ENCODE measurements around the gene IFNGR1. TPM values are rescaled to one million over a fixed set of nuclear protein-coding genes. Genes with fewer than 3 reads are reported as not detected.
A peak's percentile ranks its signal among the peaks of the same experiment; 100 is the strongest.

IFNGR1 gene
- total RNA-seq: 29.1 to 52.7 TPM (median 51.8 TPM) in 3 replicates
- long read RNA-seq, transcript IFNGR1-201 (7 exons, 2,139 nt): major isoform, 130 of 137 reads
- long read RNA-seq, partial matches to known transcripts: 2 of 137 reads
- long read RNA-seq, other reads (novel, unspliced or antisense): 4 of 137 reads

GRCh38 chr6:137218917-137219663 lies at the start of gene IFNGR1:
Gene IFNGR1, minus strand, starts transcription at chr6:137219385. Its CDS starts 58 bp downstream, at chr6:137219327.
- peak within 1 kb of the TSS; percentile 85 for H3K4me3 Mint-ChIP-seq (ENCODE audit: unreplicated experiment)
- peak; percentile 98 for DNase-seq (ENCODE audit: low spot score)
- H3K27ac Mint-ChIP-seq (ENCODE audit: unreplicated experiment): peak within 1 kb of the TSS; percentile 95
- no peaks in the 10 kb centered on the region for H3K36me3 Mint-ChIP-seq (ENCODE audit: low read depth)
- no peaks in the 10 kb centered on the region for H3K27me3 Mint-ChIP-seq (ENCODE audit: low read depth)
- H3K9me3 Mint-ChIP-seq (ENCODE audit: low read depth): no peaks in the 10 kb centered on the region
- H3K4me1 Mint-ChIP-seq (ENCODE audit: low read depth): peaks cover 61% of the 10 kb centered on the region
- TF ChIP-seq CTCF (IDR thresholded peaks at IDR 0.05): no peak

- no peak for TF ChIP-seq CTCF (IDR thresholded peaks at IDR 0.05)
- no peak overlapping the region for H3K4me3 Mint-ChIP-seq (ENCODE audit: unreplicated experiment)
- peaks cover 17% of the 10 kb centered on the region for H3K4me1 Mint-ChIP-seq (ENCODE audit: low read depth)
- peaks cover 3% of the 10 kb centered on the region for H3K36me3 Mint-ChIP-seq (ENCODE audit: low read depth)
- H3K27me3 Mint-ChIP-seq (ENCODE audit: low read depth): peaks cover 14% of the 10 kb centered on the region
- no peak for DNase-seq (ENCODE audit: low spot score)
- no peak overlapping the region for H3K27ac Mint-ChIP-seq (ENCODE audit: unreplicated experiment)
- H3K9me3 Mint-ChIP-seq (ENCODE audit: low read depth): peaks cover 4% of the 10 kb centered on the region
Observed at GRCh38 chr6:137268911-137269310, 49.7 kb upstream of the IFNGR1 start.

DNA sequence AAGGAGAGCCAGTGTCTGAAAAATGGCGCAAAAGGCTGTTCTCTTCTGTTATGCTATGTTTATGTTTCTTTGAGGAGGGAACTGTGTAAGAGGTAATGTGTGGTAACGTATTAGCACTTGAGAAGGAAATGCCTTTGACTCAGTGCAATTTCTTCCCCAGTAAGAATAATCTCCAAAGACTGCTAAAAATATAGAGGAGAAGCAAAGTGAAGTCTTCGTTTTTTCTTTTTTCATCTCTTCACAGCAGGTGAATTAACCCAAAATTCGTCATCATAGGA lies 47.1 kb upstream of the IFNGR1 start:
- no peak overlapping the region for H3K27ac Mint-ChIP-seq (ENCODE audit: unreplicated experiment)
- H3K36me3 Mint-ChIP-seq (ENCODE audit: low read depth): peaks cover 3% of the 10 kb centered on the region
- H3K4me1 Mint-ChIP-seq (ENCODE audit: low read depth): peaks cover 33% of the 10 kb centered on the region

GRCh38 chr6:137265561-137266308 lies 46.5 kb upstream of the IFNGR1 start:
- peaks cover 38% of the 10 kb centered on the region for H3K4me1 Mint-ChIP-seq (ENCODE audit: low read depth)
- peaks cover 3% of the 10 kb centered on the region for H3K36me3 Mint-ChIP-seq (ENCODE audit: low read depth)
- H3K27me3 Mint-ChIP-seq (ENCODE audit: low read depth): peaks cover 14% of the 10 kb centered on the region
- no peak overlapping the region for H3K27ac Mint-ChIP-seq (ENCODE audit: unreplicated experiment)
- no peak for TF ChIP-seq CTCF (IDR thresholded peaks at IDR 0.05)
- no peak overlapping the region for H3K4me3 Mint-ChIP-seq (ENCODE audit: unreplicated experiment)
- peaks cover 4% of the 10 kb centered on the region for H3K9me3 Mint-ChIP-seq (ENCODE audit: low read depth)
- no peak for DNase-seq (ENCODE audit: low spot score)

More for the DNA sequence above, 47.1 kb upstream of the IFNGR1 start:
- no peak for TF ChIP-seq CTCF (IDR thresholded peaks at IDR 0.05)
- H3K9me3 Mint-ChIP-seq (ENCODE audit: low read depth): peaks cover 4% of the 10 kb centered on the region
- H3K4me3 Mint-ChIP-seq (ENCODE audit: unreplicated experiment): no peak overlapping the region
- DNase-seq (ENCODE audit: low spot score): no peak
- peaks cover 14% of the 10 kb centered on the region for H3K27me3 Mint-ChIP-seq (ENCODE audit: low read depth)

DNA sequence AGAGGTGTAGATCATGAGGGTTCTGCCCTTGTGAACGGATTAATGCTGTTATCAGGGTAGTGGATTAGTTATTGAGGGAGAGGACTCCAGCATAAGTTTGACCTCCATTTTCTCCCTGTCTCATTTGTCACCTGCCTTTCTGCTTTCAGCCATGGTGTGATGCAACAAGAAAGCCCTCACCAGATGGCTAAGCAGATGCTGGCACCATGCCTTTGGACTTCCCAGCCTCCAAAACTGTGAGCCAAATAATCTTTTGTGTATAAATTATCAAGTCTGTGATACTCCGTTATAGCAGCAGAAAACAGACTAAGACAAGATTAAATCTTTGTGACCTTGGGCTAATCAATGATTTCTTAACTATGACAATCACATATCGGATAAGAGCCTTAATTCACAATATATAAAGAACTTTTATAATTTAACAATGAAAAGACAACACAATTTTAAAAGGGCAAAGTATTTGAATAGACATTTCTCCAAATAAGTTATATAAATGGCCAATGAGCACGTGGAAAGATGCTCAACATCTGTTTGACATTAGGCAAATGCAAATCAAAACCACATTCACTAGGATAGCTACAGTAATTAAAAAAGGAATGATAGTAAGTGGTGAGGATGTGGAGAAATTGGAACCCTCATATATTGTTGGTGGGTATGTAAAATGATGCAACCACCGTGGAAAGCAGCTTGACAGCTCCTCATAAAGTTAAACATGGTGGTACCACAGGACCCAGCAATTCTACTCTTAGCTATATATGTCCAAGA lies 45.3 kb upstream of the IFNGR1 start:
- Mint-ChIP-seq H3K4me3 (ENCODE audit: unreplicated experiment) (no peak overlapping the region), H3K4me1 (ENCODE audit: low read depth) (peaks cover 36% of the 10 kb centered on the region), H3K36me3 (ENCODE audit: low read depth) (peaks cover 3% of the 10 kb centered on the region), H3K27me3 (ENCODE audit: low read depth) (peaks cover 14% of the 10 kb centered on the region), H3K27ac (ENCODE audit: unreplicated experiment) (no peak overlapping the region), H3K9me3 (ENCODE audit: low read depth) (peaks cover 4% of the 10 kb centered on the region)
- DNase-seq (ENCODE audit: low spot score): no peak
- no peak for TF ChIP-seq CTCF (IDR thresholded peaks at IDR 0.05)

Measured in chondrocyte (in vitro differentiated cells).